ENCODE results near the gene FOXK2.

Gene FOXK2

DNA sequence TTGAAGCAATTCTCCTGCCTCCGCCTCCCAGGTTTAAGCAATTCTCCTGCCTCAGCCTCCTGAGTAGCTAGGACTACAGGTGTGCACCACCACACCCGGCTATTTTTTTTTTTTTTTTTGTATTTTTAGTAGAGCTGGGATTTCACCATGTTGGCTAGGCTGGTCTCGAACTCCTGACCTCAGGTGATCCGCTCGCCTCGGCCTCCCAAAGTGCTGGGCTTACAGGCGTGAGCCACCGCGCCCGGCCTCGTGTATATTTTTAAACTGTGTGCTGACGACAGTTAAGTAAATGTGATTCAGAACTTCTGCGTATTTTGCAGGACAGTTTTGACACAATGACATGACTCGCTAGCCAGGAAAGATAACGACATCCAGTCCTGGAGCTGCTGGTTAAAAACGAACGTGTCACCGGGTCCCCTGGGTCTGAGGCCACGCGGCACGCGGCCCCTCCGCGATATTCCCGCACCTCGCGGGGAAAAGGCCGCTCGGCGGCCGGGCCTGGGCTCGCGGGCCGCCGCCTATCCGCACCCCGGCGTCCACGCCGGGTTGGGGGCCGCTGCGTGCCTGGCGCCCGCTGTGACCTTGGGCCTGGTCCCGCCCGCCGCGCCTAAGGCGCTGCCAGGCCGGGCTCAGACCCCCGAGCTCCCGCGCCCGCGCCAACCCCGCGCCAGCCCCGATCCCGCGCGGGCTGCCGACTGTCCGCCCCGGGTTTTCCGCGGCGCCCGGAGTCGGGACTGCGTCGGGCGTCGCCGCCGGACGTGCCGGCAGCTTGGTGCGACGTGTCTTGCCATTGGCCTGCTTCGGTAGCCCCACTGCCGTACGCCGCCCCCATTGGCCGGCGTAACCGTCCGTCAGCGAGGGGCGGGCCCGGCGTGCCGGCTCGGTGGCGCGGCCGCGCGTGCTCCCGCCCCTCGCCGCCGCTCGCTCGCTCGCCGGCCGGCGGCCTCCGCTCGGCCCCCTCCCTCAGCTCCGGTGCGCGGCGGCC, at the start of gene FOXK2:
Gene FOXK2 (plus strand): TSS at position 907 of the 985 bp plus-strand sequence. CDS start 157 bp downstream, outside the sequence.
- peak; percentile 92 for DNase-seq

DNA sequence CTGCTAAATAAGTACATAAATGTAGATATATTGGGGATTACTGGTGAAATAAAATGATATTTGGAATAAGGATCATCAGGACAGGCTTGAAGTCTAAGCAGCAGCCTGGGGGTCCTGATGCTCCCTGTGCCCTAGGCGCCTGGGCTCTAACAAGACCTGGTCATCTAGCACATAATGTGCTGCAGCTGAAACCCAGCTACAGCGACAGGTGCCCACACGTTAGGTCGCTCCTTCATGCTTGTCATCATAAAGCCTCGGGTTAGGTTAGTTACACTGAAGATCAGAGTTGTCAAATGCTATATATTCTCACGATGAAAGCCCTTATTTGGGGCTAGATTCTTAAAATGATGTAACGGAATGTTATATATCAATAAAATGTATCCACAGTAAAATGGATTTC, 49.5 kb upstream of the FOXK2 start:
- no peak for DNase-seq

DNA sequence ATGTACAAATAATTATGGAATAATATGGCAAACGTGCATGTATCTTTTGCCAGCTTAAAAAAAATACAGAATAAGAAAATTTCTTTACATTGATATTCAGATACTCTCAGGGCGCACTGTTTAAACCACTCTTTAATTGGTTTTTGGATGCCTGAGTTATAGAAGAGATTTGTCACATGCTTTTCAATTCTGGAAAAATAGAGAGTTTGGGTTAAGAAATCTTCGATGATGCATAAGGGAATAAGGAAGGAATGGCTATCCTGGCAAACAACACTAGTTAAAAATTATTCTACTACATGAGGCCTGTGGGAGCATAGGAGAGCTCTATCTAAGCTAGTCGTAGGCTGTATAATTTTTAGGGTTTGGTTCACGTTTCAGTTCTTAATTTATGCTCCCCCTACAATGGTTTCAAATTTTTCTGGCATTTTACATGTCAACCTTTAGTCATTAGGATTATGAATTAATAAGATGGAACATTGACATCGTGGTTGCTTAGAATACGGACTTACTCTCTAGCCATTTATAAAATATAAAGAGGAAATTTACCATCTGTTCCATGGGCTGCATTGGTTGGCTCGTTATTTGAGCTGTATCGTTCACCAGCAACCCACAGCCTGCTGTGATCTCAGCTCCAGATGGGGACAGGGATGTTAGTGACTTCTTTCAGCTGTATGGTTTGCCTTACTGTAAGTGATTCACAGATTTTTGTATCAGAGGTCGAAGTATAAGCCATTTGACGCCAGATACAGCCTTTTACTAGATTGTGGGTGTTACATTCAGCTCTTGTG, 45.1 kb upstream of the FOXK2 start:
- DNase-seq = no peak

DNA sequence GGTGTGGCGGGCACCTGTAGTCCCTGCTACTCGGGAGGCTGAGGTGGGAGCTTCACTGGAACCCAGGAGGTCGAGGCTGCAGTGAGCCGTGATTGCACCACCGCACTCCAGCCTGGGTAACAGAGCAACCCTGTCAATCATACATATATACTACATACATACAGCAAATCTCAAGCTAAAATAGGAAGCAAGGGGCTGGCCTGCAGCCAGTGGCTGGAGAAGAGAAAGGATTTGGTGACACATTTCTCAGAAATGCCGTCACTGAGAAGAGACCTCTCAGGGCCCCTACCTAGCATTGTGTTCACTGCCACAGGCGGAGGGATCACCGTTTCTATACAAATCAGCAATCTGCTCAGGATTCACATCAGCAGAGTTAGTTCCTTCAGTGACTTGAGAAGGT, 44.1 kb upstream of the FOXK2 start:
- DNase-seq = no peak

DNA sequence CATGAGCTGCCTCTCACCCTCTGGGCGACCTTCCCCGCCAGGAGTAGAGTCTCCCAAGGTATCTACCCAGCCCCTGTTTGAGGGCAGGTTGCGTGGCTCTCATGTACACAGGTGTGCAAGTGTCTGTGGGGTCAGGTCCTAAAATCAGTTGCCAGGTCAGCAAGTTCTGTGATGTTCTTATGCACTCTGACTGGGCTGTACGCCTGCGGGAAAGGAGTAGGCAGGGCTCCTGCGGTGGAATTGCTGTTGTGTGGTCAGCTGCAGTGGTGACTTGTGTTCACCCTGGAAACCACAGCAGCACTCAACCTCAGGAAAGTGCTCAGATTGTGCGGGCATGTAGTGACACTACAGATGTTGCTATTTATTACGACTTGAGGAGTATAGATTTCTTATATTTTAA, 41.6 kb upstream of the FOXK2 start:
- no peak for DNase-seq

DNA sequence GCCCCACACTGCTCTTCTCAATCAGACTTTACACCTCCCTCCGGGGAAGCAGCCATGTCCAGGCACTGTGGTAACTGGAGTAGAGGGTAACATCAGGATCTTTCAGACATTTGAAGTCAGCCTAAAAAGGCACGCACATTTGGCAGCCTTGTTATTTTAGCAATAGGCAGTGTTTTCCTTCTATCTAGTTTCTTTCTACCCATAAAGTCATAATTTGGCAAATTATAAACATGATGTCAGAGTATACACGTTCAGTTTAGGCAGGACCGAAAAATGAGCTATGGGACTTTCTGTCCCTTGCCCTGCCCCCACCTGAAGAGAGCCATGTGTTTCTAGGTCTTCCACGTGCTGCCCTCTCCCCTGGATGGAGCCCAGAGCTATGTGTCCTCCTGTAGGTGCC, 39.9 kb upstream of the FOXK2 start:
- no peak for DNase-seq

DNA sequence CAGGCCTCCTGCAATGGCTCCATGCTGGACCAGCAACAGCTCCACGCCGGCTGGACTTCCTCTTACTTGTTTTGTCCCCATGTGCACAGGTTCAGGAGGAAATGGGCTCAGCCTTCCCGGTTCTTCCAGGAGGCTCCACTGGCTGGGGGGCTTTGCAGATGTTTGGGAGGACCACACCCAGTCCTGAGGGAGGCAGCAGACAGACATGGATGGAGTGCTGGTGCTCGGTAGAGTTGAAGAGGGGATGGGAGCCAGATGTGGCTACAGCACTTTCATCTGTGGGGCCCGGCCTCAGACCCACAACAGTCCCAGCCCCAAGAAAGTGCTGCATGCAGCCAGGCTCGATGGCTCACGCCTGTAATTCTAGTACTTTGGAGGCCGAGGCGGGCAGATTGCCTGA, 39.2 kb upstream of the FOXK2 start:
- no peak for DNase-seq

DNA sequence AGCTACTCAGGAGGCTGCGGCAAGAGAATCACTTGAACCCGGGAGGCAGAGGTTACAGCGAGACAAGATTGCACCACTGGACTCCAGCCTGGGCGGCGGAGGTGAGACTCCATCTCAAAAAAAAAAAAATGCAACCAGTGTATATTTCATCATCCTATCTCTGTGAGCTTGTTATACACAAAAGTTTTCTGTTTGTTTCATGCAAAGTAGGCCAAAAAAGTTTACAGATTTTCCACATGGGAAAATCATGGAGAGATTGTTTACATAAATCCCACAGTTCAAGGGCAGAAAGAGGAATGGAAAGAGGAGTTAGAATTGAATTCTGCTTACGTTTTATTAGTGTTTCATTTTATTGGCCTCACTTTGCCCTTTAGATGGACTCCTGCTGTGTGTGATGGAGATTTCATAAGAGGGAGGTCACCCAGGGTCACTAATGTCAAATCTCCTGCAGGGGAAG, 36.3 kb upstream of the FOXK2 start:
- DNase-seq = no peak

DNA sequence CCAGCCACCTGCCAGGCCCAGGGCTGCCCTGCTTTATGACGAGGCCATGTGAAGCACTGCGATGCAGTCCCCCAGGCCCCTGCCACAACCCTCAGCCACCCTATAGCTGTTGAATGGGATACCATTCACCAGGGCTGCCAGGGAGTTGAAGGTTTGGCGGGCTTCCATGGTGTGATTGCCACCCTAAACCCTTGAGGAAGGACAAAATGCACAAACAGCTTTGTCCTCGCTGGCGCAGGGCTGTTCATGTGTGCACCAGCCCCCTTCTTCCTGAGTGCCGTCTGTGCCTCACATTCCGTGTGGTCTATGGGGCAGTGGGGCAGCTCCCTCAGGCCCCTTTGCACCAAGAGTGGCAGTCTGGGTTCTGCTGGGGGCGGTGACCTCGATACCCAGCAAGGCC, 35.7 kb upstream of the FOXK2 start:
- DNase-seq = no peak

DNA sequence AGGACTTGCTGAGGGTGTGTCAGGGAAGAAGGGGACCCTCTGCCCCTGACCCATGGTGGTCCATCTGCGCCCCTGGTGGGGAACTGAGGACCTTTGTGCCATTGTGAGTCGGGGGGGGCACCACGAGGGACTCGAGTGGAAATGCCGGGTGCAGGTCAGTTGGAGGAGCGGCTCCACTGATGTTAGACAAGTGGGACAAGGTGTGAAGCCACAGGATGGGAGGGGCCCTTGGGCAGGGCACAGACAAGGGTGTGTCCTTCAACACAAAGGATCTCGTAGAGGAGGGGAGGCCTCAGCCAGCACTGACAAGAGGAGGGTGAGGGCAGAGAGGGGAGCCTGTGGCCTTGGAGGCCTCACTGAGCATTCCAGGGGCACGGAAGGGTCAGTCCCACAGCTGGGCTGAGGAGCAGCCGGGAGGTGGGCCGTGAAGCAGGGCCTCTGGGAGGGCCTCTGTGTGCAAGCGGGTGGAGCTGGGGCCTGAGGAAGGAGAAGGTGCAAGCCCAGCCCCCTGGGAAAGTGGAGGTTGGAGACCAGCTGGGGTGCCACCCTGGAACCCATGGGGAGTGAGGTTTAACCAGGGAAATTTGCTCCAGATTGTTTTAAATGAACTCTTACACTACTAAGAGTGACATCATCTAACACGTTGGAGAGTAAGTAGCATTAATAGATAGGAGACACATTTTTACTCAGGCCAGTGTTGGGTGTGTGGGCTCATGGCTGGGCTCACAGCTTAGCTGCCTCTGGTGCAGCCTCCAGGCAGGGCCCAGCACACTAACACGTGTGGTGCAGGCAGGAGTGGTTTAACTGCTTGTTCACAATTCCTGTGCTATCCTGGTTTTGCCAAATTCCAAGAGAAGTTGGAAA, 33.1 kb upstream of the FOXK2 start:
- DNase-seq = no peak

DNA sequence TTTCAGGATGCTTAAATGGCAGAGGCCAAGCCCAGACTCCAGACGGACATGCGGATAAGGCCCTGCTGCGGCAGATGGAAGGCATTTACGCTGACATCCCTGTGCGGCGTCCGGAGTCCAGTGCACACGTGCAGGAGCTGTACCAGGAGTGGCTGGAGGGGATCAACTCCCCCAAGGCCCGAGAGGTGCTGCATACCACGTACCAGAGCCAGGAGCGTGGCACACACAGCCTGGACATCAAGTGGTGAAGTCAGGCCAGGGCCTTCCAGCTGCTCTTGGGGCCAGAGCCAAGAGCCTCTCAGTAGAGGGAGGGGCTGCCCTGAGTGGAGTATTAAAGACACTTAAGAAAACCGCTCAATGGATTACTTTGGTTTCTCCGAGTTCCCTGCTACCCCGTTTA, 31.6 kb upstream of the FOXK2 start:
- DNase-seq = no peak

DNA sequence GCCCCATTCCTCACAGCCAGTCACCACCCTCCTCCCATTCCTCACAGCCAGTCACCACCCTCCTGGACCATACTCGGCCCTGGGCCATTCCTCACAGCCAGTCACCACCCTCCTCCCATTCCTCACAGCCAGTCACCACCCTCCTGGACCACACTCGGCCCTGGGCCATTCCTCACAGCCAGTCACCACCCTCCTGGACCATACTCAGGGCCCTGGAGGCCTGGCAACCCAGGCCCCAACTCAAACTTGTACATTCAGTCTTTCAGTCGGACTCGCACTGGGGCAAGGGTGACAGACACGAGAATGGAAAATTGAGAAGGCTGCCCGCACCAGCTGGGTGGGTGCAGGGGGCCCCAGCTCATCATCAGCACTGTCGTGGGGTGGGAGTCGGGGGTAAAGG, 30.4 kb upstream of the FOXK2 start:
- DNase-seq = no peak

DNA sequence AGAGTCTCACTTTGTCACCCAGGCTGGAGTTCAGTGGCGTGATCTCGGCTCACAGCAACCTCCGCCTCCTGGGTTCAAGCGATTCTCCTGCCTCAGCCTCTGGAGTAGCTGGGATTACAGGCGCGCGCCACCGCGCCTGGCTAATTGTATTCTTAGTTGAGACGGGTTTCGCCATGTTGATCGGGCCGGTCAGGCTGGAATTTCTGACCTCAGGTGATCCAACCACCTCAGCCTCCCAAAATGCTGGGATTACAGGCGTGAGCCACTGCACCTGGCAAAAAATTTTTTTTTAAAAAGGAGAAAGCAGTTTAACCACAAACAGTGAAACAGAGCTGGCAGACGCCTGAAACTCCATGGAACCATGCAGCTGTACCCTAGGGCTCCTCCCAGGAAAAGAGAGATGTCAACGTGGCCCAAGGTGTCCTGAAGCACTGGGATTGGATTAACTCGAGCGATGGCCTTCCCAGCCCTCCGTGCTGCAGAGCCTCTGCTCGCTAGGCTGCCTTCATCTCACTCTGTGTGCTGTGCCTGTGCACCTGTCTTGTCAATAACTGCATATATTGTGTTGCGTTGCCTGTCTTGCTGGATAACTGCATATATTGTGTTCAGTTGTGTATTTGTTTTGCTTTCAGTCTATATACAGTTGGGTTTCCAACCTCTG, 29.6 kb upstream of the FOXK2 start:
- no peak for DNase-seq

DNA sequence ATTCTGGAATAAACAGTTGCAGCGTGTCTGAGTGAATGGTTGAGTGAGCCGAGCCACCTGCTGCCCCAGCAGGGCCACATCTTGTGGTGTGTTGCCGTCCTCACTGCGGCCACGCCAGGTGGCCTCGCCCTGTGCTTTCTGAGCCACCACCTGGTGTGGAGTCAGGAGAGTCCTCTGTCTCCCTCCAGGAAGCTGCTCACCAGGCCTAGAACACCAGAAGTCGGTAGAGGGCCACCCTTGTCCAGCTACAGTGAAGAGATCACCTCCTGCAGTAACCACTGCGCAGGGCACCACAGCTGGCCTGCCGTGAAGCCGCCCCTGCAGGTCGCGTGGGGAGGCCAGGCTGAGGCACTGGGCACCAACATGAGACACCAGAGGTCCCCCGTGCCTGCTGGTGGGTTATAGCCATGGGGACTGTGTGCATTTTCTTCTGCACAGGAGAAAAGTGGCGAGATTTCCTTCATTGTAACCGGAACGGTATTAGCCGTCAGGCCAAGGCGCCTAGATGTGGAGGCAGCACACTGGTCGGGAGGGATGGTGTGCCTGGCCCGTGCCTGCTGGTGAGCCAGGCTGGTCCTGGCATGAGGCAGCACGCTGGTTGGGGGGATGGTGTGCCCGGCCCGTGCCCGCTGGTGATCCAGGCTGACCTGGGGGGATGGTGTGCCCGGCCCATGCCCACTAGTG, 28.9 kb upstream of the FOXK2 start:
- no peak for DNase-seq

DNA sequence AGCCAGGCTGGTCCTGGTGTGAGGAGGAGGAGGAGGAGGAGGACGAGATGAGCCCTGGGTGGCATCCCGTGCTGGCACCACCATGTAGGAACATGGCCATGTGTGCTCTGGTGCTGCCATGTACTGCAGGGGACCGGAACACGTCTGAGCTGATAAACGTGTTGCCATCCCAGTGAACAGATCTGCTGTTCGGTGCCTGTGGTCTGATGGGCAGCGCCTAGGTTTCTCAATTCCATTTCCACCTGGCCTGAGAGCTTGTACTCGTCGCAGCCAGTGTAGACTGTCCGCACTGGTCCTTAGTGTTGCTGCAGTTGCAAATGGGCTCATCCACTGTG, 28.4 kb upstream of the FOXK2 start:
- no peak for DNase-seq

DNA sequence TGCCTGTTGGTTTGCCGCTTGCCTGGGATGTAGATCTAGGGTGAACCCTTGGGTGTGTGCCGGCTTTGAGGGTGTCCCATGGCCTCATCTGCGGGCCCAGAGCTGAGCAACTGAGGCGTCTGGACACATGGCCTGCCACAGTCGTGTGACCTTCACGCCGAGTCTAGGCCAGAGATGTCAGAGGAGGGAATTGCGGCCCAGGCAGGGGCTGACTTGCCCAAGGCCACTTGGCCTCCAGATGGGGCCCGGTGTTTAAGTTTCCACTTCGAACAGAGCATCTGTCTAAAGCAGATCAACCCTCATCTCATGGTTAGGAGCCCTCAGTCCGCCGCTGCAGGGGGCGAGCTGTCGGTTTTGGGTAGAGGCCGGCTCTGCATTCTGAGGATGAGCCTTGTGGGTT, 28.0 kb upstream of the FOXK2 start:
- DNase-seq = no peak

DNA sequence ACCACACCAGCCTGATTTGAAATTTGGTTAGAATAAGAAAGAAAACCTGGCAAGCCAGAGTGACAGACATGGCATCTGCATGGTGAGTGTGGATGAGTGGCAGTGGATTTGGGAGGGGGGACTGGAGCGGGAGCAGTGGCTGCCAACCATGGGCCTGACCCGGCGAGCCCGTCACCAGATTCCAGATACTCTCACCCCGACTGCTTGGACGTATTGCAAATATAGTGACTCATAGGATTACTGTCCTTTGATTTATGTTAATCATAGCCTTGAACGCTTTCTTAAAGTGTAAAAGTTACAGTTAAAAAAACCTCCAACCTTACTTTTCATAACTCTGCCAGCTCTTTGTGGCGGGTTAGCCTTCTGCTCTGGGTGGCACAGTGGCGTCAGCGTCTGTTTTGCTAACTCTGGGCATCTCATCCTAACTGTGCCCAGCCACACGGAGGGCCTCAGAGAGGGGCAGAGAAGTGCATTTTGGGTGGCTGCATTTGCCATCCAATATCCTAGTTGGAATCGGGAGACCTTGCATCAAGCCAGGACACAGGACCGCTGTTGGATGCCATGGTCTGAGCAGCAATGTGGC, 26.8 kb upstream of the FOXK2 start:
- DNase-seq = no peak

DNA sequence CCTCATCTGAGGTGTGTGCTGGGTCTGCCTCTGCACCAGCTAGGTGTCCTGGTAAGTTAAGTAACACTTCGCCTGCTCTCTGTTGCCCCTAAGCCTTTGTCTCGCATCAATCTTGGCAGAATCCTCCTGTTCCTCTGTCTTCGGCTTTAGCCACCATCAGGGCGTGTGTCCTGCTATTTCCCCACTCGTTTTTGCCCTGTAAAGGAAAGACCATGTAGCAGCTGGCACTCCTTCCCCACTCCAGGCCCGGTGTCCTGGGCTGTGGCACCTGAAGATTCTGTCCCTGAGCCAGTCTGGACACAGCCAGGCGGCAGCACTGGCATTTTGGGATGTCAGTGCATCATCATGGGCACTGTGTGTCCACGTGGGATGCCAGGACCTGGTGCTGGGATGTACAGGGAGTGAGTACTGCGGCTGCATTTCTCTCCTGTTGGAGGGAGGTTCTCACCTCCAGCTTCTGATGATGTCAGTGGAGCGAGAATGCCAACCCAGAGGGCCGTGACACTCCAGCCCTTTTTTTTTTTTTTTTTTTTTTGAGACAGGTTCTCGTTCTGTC, 26.2 kb upstream of the FOXK2 start:
- no peak for DNase-seq

DNA sequence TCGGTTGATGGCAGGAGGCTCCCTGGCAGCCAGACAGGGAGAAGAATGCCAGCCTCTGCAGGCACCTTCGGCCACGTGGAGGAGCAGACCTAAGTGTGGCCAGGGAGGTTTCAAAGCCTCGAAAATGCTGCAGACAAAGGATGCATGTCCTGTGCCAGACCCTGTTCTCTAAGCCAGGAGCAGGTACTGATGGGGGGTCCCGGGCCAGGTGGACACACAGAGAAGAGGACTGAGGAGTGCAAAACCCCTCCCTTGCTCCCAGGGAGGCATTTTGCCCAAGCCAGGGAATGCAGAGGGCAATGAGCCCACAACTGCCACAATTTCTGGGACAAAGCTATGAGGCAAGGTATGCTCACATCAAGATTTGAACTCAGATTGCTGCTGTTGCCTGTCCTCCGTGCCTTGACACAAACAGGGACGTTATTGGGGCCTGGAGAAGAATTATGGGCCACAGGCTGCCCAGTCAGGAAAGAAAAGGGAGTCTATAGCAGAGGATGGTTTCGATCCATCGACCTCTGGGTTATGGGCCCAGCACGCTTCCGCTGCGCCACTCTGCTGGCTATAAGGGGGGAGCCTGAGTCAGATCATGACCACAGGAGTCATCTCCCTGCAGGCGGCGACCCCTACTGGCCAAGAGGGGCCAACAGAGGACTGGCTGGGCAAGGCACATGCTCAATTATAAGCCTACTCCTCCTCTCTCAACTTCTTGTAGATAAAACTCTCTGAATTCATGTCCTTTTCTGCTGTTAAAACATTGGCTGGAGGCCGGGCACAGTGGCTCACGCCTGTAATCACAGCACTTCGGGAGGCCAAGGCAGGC, 25.1 kb upstream of the FOXK2 start:
- peak; percentile 88 to 91 for DNase-seq

DNA sequence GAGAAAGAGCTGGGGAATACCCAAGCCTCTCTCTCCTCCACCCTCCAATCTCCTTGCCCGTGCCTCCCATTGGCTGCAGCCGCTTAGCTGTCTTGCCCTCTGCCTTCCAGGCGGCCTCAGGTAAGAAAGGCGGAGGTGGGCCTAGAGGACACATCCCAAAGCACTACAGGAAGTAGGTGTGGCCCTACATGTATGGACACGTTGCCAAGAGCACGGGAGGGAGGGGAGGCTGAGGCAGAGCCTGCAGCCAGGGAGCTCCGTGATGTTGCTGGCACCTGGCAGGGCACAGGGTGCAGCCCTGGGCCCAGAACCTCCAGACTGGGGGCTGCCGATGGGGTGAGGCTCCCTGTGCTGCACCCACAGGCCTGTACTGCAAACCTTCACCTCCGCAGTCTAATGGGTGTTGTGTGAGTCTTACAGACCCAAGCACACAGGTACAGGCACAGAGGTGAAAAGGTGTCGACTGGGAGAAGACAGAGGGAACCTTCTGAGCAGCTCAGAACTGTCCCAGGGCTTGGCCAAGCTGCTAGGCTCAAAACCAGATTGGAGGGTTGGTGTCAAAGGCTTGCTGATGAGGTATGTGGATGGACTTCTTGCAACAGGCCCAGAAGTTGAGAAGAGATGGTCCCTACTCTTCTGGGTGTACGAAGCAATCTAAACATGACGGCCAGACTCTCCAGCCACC, 23.5 kb upstream of the FOXK2 start:
- no peak for DNase-seq

Data from activated CD4-positive, alpha-beta T cell treated with anti-CD3 and anti-CD28 coated beads, Interleukin-2, amount 50 U/mL, for 48 hours (primary cell).